H1 (cell line): Measurements from ENCODE around the gene CCBE1. TPM values are rescaled to one million over a fixed set of nuclear protein-coding genes. Genes with fewer than 3 reads are reported as not detected.

Experiments
- CTCF ChIA-PET: fragments of 300-600 bp; sonication (Branson Sonifier 250); formaldehyde crosslinking; loops from one replicate; lab custom pipeline; 2021; ENCODE audit not compliant: partially characterized antibody; lab: Charles Lee
- POLR2A ChIA-PET: fragments of 300-600 bp; sonication (Branson Sonifier 250); formaldehyde crosslinking; loops from one replicate; lab custom pipeline; 2021; ENCODE audit warnings: inconsistent platforms; ENCODE audit not compliant: partially characterized antibody; lab: Charles Lee
- DNase-seq, 2 experiments: peaks; one replicate each; pipeline versions ENCODE4 v3.0.0 to v3.0.0-alpha.2; 2010 to 2022; ENCODE audit warnings: low spot score in 2 of 2, low read depth in 1 of 2, mixed read lengths in 1 of 2
- FAIRE-seq: peaks from 2 replicates; lab custom pipeline; 2011; peaks lifted over from hg19 to GRCh38; lab: Jason Lieb, UNC
- H2AFZ ChIP-seq: 2 replicates; pipeline ENCODE4 v1.8.1; 2012; ENCODE audit warnings: low read length, inconsistent platforms
- H2AK5ac ChIP-seq: 2 replicates; pipeline ENCODE4 v1.6.1; 2013; ENCODE audit warnings: low read depth, low read length
- H2BK120ac ChIP-seq: replicated peaks from 2 replicates; pipeline ENCODE3; 2013; ENCODE audit warnings: low read depth, low read length, inconsistent platforms
- H2BK12ac ChIP-seq: 2 replicates; pipeline ENCODE4 v1.6.1; 2013; ENCODE audit warnings: low read depth, low read length
- H2BK15ac ChIP-seq: 2 replicates; pipeline ENCODE4 v1.6.1; 2013; ENCODE audit warnings: low read length
- H2BK20ac ChIP-seq: 2 replicates; pipeline ENCODE4 v1.6.1; 2013; ENCODE audit warnings: low read length
- H2BK5ac ChIP-seq: 2 replicates; pipeline ENCODE4 v1.6.1; 2013; ENCODE audit warnings: low read depth, low read length
- H3K14ac ChIP-seq: 2 replicates; pipeline ENCODE4 v1.6.1; 2013; ENCODE audit warnings: inconsistent platforms; ENCODE audit not compliant: insufficient read length
- H3K18ac ChIP-seq: 2 replicates; pipeline ENCODE4 v1.6.1; 2013; ENCODE audit warnings: low read length; ENCODE audit errors: extremely low read depth
- H3K23ac ChIP-seq: 2 replicates; pipeline ENCODE4 v1.6.1; 2013; ENCODE audit warnings: inconsistent platforms; ENCODE audit not compliant: insufficient read length
- H3K23me2 ChIP-seq: 2 replicates; pipeline ENCODE4 v1.6.1; 2013; ENCODE audit warnings: low read depth, low read length
- H3K27ac ChIP-seq: 2 replicates; pipeline ENCODE4 v1.6.1; 2011; ENCODE audit warnings: low read depth, low read length, inconsistent platforms
- H3K27me3 ChIP-seq, 4 experiments: replicated peaks in 1 of 4; 1 replicate in 1 of 4; 2 replicates in 3 of 4; pipeline versions ENCODE4 v1.6.1 to v1.8.1; 2011 to 2013; ENCODE audit warnings: low read length in 3 of 4, mild to moderate bottlenecking in 3 of 4, inconsistent platforms in 2 of 4, mixed read lengths in 2 of 4, moderate library complexity in 1 of 4; ENCODE audit not compliant: control insufficient read depth in 3 of 4, insufficient read depth in 3 of 4; ENCODE audit errors: extremely low read depth in 1 of 4
- H3K36me3 ChIP-seq, 4 experiments: 2 replicates each; pipeline versions ENCODE4 v1.6.1 to v1.8.1; 2011 to 2013; ENCODE audit warnings: mild to moderate bottlenecking in 4 of 4, low read length in 3 of 4, moderate library complexity in 2 of 4, control low read depth in 1 of 4, inconsistent platforms in 1 of 4; ENCODE audit not compliant: insufficient read depth in 4 of 4, control insufficient read depth in 2 of 4
- H3K4ac ChIP-seq: replicated peaks from 2 replicates; pipeline ENCODE3; 2013; ENCODE audit warnings: low read length, low read depth, mixed read lengths, inconsistent platforms; ENCODE audit not compliant: insufficient read length
- H3K4me1 ChIP-seq, 4 experiments: replicated peaks in 1 of 4; 1 replicate in 1 of 4; 2 replicates in 3 of 4; pipeline versions ENCODE4 v1.6.1 to v1.8.1; 2011 to 2013; ENCODE audit warnings: low read length in 3 of 4, inconsistent platforms in 2 of 4, mixed read lengths in 1 of 4; ENCODE audit not compliant: insufficient read depth in 4 of 4, control insufficient read depth in 3 of 4
- H3K4me2 ChIP-seq, 2 experiments: 2 replicates each; pipeline versions ENCODE4 v1.6.1 to v1.8.1; 2011 to 2013; ENCODE audit warnings: low read depth in 2 of 2, low read length in 2 of 2, control low read depth in 1 of 2, inconsistent platforms in 1 of 2, mild to moderate bottlenecking in 1 of 2; ENCODE audit not compliant: insufficient read depth in 1 of 2
- H3K4me3 ChIP-seq, 4 experiments: fragments of 200-600, 300-600 bp in 1 of 4; sonication (generic), shearing (Covaris generic), sonication (Bioruptor Twin) in 1 of 4; 2 replicates each; pipeline versions ENCODE4 v1.5.1 to v1.8.1; 2011 to 2016; ENCODE audit warnings: low read length in 4 of 4, low read depth in 3 of 4, control low read depth in 2 of 4, inconsistent platforms in 2 of 4, mild to moderate bottlenecking in 2 of 4, mixed read lengths in 1 of 4, moderate library complexity in 1 of 4; ENCODE audit not compliant: insufficient read depth in 2 of 4; ENCODE audit errors: extremely low read depth in 1 of 4
- H3K56ac ChIP-seq: replicated peaks from 2 replicates; pipeline ENCODE3; 2013; ENCODE audit warnings: low read depth, mild to moderate bottlenecking, mixed read lengths, low read length, inconsistent platforms; ENCODE audit not compliant: insufficient read length
- H3K79me1 ChIP-seq: 2 replicates; pipeline ENCODE4 v1.6.1; 2013; ENCODE audit warnings: low read depth, low read length, control low read depth
- H3K79me2 ChIP-seq, 2 experiments: 2 replicates each; pipeline versions ENCODE4 v1.6.1 to v1.8.1; 2012 to 2013; ENCODE audit warnings: low read length in 2 of 2, mild to moderate bottlenecking in 2 of 2, inconsistent platforms in 1 of 2; ENCODE audit not compliant: insufficient read depth in 2 of 2, control insufficient read depth in 1 of 2
- H3K9ac ChIP-seq, 4 experiments: replicated peaks in 1 of 4; 1 replicate in 1 of 4; 2 replicates in 3 of 4; pipeline versions ENCODE4 v1.6.1 to v1.8.1; 2011 to 2013; ENCODE audit warnings: low read depth in 3 of 4, low read length in 3 of 4, control low read depth in 2 of 4, mild to moderate bottlenecking in 2 of 4, moderate library complexity in 2 of 4, inconsistent platforms in 1 of 4; ENCODE audit errors: extremely low read depth in 1 of 4
- H3K9me3 ChIP-seq, 2 experiments: 2 replicates each; pipeline versions ENCODE4 v1.6.1 to v1.8.1; 2012 to 2013; ENCODE audit warnings: mild to moderate bottlenecking in 2 of 2, moderate library complexity in 2 of 2, control low read depth in 1 of 2, inconsistent platforms in 1 of 2, low read depth in 1 of 2, low read length in 1 of 2, mixed read lengths in 1 of 2; ENCODE audit not compliant: insufficient read depth in 2 of 2
- H4K20me1 ChIP-seq, 2 experiments: replicated peaks in 1 of 2; 2 replicates each; pipeline versions ENCODE3 to v1.8.1; 2011 to 2013; ENCODE audit warnings: inconsistent platforms in 2 of 2, low read length in 2 of 2, mild to moderate bottlenecking in 1 of 2; ENCODE audit not compliant: insufficient read depth in 2 of 2, control insufficient read depth in 1 of 2
- H4K5ac ChIP-seq: 2 replicates; pipeline ENCODE4 v1.6.1; 2013; ENCODE audit warnings: low read length, low read depth, mixed read lengths, inconsistent platforms; ENCODE audit not compliant: insufficient read length
- H4K8ac ChIP-seq: 2 replicates; pipeline ENCODE4 v1.8.0; 2013; ENCODE audit warnings: mild to moderate bottlenecking, moderate library complexity, low read length, inconsistent platforms; ENCODE audit not compliant: insufficient read depth; ENCODE audit errors: extremely low read depth
- H4K91ac ChIP-seq: replicated peaks from 2 replicates; pipeline ENCODE3; 2013; ENCODE audit warnings: low read length, mixed read lengths, inconsistent platforms; ENCODE audit not compliant: insufficient read length
- GTF2F1 ChIP-seq: IDR thresholded peaks from 2 replicates; pipeline ENCODE4 v1.6.1; 2012; ENCODE audit warnings: low read depth, low read length, improper control_type of control experiment, borderline replicate concordance
- NANOG ChIP-seq: IDR thresholded peaks from 2 replicates; pipeline ENCODE4 v1.6.1; 2011; ENCODE audit warnings: low read length, low read depth, mild to moderate bottlenecking, inconsistent platforms; ENCODE audit not compliant: insufficient read depth, poor library complexity, severe bottlenecking
- WGBS, 2 experiments: shearing (Covaris generic) in 1 of 2; methylation state at CpG; one replicate each; pipeline versions ENCODE4 v1.1.6 to v1.1.7; 2013 to 2015; ENCODE audit warnings: low lambda C conversion rate in 2 of 2, mixed read lengths in 2 of 2, inconsistent platforms in 1 of 2, low coverage in 1 of 2, missing lambda C conversion rate in 1 of 2; ENCODE audit not compliant: insufficient replicate concordance in 2 of 2, insufficient coverage in 1 of 2, insufficient read length in 1 of 2; ENCODE audit errors: extremely low coverage in 1 of 2, missing lambda C conversion rate in 1 of 2; 5-methylcytosine and 5-hydroxymethylcytosine counted together
- polyA plus RNA-seq, 7 experiments: library from polyadenylated mRNA; depleted of rRNA in 3 of 7; stranded (reverse) in 5 of 7; unstranded in 2 of 7; fragments of >200 nt in 5 of 7; fragments of 200-250 nt in 2 of 7; gene quantifications; 1 replicate in 5 of 7; 2 replicates in 1 of 7; 4 replicates in 1 of 7; pipeline versions ENCODE4 v1.2.1 to v1.2.3, GENCODE V29; 2011 to 2013; ENCODE audit warnings: missing spikeins in 2 of 7, mixed read lengths in 2 of 7
- total RNA-seq: library from RNA; stranded (reverse); fragmentation: NEBNext Ultra II Directional; extraction: Animal tissue kit (Norgen Biotek cat#: 25700); gene quantifications from 2 replicates; pipeline ENCODE4 v1.2.1, GENCODE V29; 2021

Gene CCBE1
- total and polyA plus RNA-seq, 2 of the 8 experiments (the other 6 are each of a cell fraction or from before 2014, with no cell fraction given), result 2.1 to 2.6 TPM

- no peaks in the 10 kb centered on the region for H3K36me3 ChIP-seq
- no peak for DNase-seq
Observed at GRCh38 chr18:59681521-59682004, 15.7 kb downstream of the CCBE1 start.

More at GRCh38 chr18:59681521-59682004, 15.7 kb downstream of the CCBE1 start:
- Histone ChIP-seq H3K14ac (no peak overlapping the region), H3K4ac (no peak overlapping the region), H4K91ac (no peak overlapping the region), H2BK5ac (no peak overlapping the region), H3K23ac (no peak overlapping the region), H3K27me3 (0 out of 7 replicates have a peak, but pooled peaks cover 0 to 2% (median 0%) of the 10 kb centered on the region in 4 experiments), H3K18ac (no peak overlapping the region), H4K20me1 (no peaks in the 10 kb centered on the region), H3K9me3 (no peaks in the 10 kb centered on the region), H3K79me2 (no peaks in the 10 kb centered on the region), H2BK20ac (no peak overlapping the region), H3K27ac (no peak overlapping the region), H3K23me2 (no peaks in the 10 kb centered on the region), H2AFZ (no peak overlapping the region), H2BK15ac (0 out of 2 replicates have a peak overlapping the region, but pooled peaks have one; percentile 46), H3K4me2 (no peak overlapping the region), H4K5ac (no peak overlapping the region), H3K4me3 (no peak overlapping the region), H3K9ac (no peak overlapping the region), H2BK120ac (no peak overlapping the region), H4K8ac (no peak overlapping the region), H3K79me1 (no peaks in the 10 kb centered on the region), H2AK5ac (no peak overlapping the region; the same call in 1 of the 2 replicates), H3K56ac (no peak overlapping the region), H3K4me1 (peaks cover 0 to 9% (median 4%) of the 10 kb centered on the region in 4 experiments; a peak in 4 of 7 replicates), H2BK12ac (no peak overlapping the region; the same call in 1 of the 2 replicates)
- peak; percentile 65 for FAIRE-seq
- ChIA-PET POLR2A (interaction anchor here (2.3 kb wide), 1 partner anchor 9 kb away, joined by 9 read pairs; no protein-coding TSS in a partner anchor), CTCF (interaction anchor here (1.3 to 10.3 kb wide), 4 partner anchors 9 to 50 kb away, joined by 3 to 78 read pairs (median 8); partner anchors contain the start of gene CCBE1)
- WGBS, 2 experiments, result 67% methylated on average over 6 of the region's 6 CpGs; no CpG with 5 or more reads in 1 of the 2 experiments
- TF ChIP-seq GTF2F1 (no peak), NANOG (peak; percentile 13)
